Ascending aorta (tissue), 2 donors: ENCODE measurements around the gene NPFFR1. TPM values are rescaled to one million over a fixed set of nuclear protein-coding genes. Genes with fewer than 3 reads are reported as not detected.

Source experiments
- DNase-seq, 2 donors: peaks; one replicate each; pipeline ENCODE4 v3.0.0-alpha.2; 2019; ENCODE audit warnings: low spot score in 2 of 2
- H3K27ac ChIP-seq, 2 donors: fragments of 200-600 bp; sonication (generic); one replicate each; pipeline ENCODE4 v1.5.1; 2016 to 2017; ENCODE audit warnings: mild to moderate bottlenecking in 1 of 2
- H3K27me3 ChIP-seq: fragments of 200-600 bp; sonication (generic); one replicate; pipeline ENCODE4 v1.5.1; 2017
- H3K36me3 ChIP-seq, 2 donors: fragments of 200-600 bp; sonication (generic); one replicate each; pipeline ENCODE4 v1.5.1; 2016
- H3K4me1 ChIP-seq, 2 donors: fragments of 200-600 bp; sonication (generic); one replicate each; pipeline ENCODE4 v1.5.1; 2016 to 2017; ENCODE audit warnings: mild to moderate bottlenecking in 1 of 2
- H3K4me3 ChIP-seq, 2 donors: fragments of 200-600 bp; sonication (generic); one replicate each; pipeline ENCODE4 v1.5.1; 2016 to 2017; ENCODE audit warnings: mild to moderate bottlenecking in 1 of 2
- H3K9me3 ChIP-seq, 2 donors: fragments of 200-600 bp; sonication (generic); one replicate each; pipeline ENCODE4 v1.5.1; 2016
- CTCF ChIP-seq, 3 experiments: fragments of 200-600 bp in 2 of 3; fragments of 450-650 bp in 1 of 3; sonication (generic) in 2 of 3; IDR thresholded peaks; one replicate each; pipeline ENCODE4 v1.5.1; 2016 to 2019; ENCODE audit warnings: antibody characterized with exemption in 3 of 3, mild to moderate bottlenecking in 1 of 3, moderate library complexity in 1 of 3
- intact Hi-C: fragments of 100-400 bp; cut with DNase I; formaldehyde crosslinking; loops from one replicate; pipeline ENCODE4 v1.15.1; 2023
- total RNA-seq: library from RNA; depleted of rRNA; stranded (reverse); fragments of >200 nt; gene quantifications from one replicate; pipeline ENCODE4 v1.1.0, GENCODE V29; 2016

Gene NPFFR1
- total RNA-seq, 1 donor from 2014 or later = not detected

GRCh38 chr10:70312249-70312648 is 28.4 kb upstream of the NPFFR1 start:
- intact Hi-C loops = no loop called here
- Histone ChIP-seq H3K36me3 (no peaks in the 10 kb centered on the region), H3K4me3 (no peak overlapping the region), H3K27me3 (no peaks in the 10 kb centered on the region), H3K9me3 (no peaks in the 10 kb centered on the region), H3K4me1 (no peaks in the 10 kb centered on the region), H3K27ac (no peak overlapping the region)
- DNase-seq = no peak
- TF ChIP-seq CTCF (IDR thresholded peaks at IDR 0.05) = no peak

- Histone ChIP-seq H3K27ac (no peak overlapping the region), H3K4me3 (no peak overlapping the region), H3K27me3 (no peaks in the 10 kb centered on the region), H3K9me3 (no peaks in the 10 kb centered on the region), H3K36me3 (no peaks in the 10 kb centered on the region), H3K4me1 (no peaks in the 10 kb centered on the region)
- no peak for DNase-seq
- TF ChIP-seq CTCF (IDR thresholded peaks at IDR 0.05) = no peak
- intact Hi-C loops = no loop called here
Observed at GRCh38 chr10:70311698-70312097, 27.9 kb upstream of the NPFFR1 start.

GRCh38 chr10:70309661-70310060 is 25.9 kb upstream of the NPFFR1 start:
- no peak for TF ChIP-seq CTCF (IDR thresholded peaks at IDR 0.05)
- Histone ChIP-seq H3K9me3 (no peaks in the 10 kb centered on the region), H3K4me1 (no peaks in the 10 kb centered on the region), H3K27ac (no peak overlapping the region), H3K27me3 (no peaks in the 10 kb centered on the region), H3K4me3 (no peak overlapping the region), H3K36me3 (no peaks in the 10 kb centered on the region)
- no peak for DNase-seq
- intact Hi-C loops = no loop called here

GRCh38 chr10:70308121-70309060 is 24.6 kb upstream of the NPFFR1 start:
- intact Hi-C loops = no loop called here
- no peak for TF ChIP-seq CTCF (IDR thresholded peaks at IDR 0.05)
- H3K27me3 ChIP-seq = no peaks in the 10 kb centered on the region

GRCh38 chr10:70306886-70307520 is 23.2 kb upstream of the NPFFR1 start:
- intact Hi-C loops = no loop called here

More at GRCh38 chr10:70308121-70309060, 24.6 kb upstream of the NPFFR1 start:
- DNase-seq = no peak
- Histone ChIP-seq H3K27ac (no peak overlapping the region), H3K36me3 (no peaks in the 10 kb centered on the region), H3K4me1 (no peaks in the 10 kb centered on the region), H3K9me3 (no peaks in the 10 kb centered on the region), H3K4me3 (no peak overlapping the region)

More at GRCh38 chr10:70306886-70307520, 23.2 kb upstream of the NPFFR1 start:
- Histone ChIP-seq H3K9me3 (no peaks in the 10 kb centered on the region), H3K4me3 (no peak overlapping the region), H3K27me3 (no peaks in the 10 kb centered on the region), H3K27ac (no peak overlapping the region), H3K4me1 (no peaks in the 10 kb centered on the region), H3K36me3 (no peaks in the 10 kb centered on the region)
- TF ChIP-seq CTCF (IDR thresholded peaks at IDR 0.05) = no peak
- no peak for DNase-seq
